Mammary epithelial cell (primary cell): ENCODE measurements around the gene VSTM1.

ENCODE experiments used
- CTCF ChIP-seq, 2 donors: IDR thresholded peaks in 1 of 2; conservative IDR thresholded peaks in 1 of 2; 2 replicates each; pipeline ENCODE4 v1.5.1; 2011 to 2012; ENCODE audit warnings: inconsistent platforms in 2 of 2, low read length in 2 of 2, mild to moderate bottlenecking in 2 of 2, control low read depth in 1 of 2, low read depth in 1 of 2; ENCODE audit not compliant: insufficient read depth in 1 of 2; ENCODE audit errors: extremely low read depth in 1 of 2
- EZH2 ChIP-seq: IDR thresholded peaks from 2 replicates; pipeline ENCODE4 v1.6.1; 2012; ENCODE audit warnings: low read length, inconsistent platforms, borderline replicate concordance

GRCh38 chr19:54077334-54077733 lies 13.6 kb upstream of the VSTM1 start:
- TF ChIP-seq CTCF (conservative IDR thresholded peaks at IDR 0.05 in 1 of 2, IDR thresholded peaks at IDR 0.05 in 1 of 2; ENCODE audit: extremely low read depth in 1 of 2, insufficient read depth in 1 of 2, low read depth in 1 of 2, low read length in 2 of 2) (no peak), EZH2 (no peak)
